Hepatic stellate cell (primary cell): ENCODE measurements around the gene SLAIN2.
"Not testable (repeated sequence)": the region's sequence is repeated elsewhere in the genome, so short reads cannot be mapped to it uniquely, and the experiment has no call there.

Source experiments
- DNase-seq: peaks from one replicate; pipeline ENCODE4 v3.0.0; 2011; ENCODE audit warnings: low spot score

Gene SLAIN2

DNA sequence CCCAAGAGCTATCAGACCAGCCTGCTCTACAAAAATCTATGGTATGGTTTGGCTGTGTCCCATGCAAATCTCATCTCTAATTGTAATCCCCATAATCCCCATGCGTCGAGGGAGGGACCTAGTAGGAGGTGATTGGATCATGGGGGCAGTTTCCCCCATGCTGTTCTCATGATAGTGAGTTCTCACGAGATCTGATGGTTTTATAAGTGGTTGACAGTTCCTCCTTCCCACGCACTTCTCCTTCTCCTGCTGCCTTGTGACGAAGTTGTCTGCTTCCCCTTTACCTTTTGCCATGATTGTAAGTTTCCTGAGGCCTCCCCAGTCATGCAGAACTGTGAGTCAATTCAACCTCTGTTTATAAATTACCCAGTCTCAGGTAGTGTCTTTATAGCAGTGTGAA, 99.6 kb downstream of the SLAIN2 start:
- not testable (repeated sequence) for DNase-seq

DNA sequence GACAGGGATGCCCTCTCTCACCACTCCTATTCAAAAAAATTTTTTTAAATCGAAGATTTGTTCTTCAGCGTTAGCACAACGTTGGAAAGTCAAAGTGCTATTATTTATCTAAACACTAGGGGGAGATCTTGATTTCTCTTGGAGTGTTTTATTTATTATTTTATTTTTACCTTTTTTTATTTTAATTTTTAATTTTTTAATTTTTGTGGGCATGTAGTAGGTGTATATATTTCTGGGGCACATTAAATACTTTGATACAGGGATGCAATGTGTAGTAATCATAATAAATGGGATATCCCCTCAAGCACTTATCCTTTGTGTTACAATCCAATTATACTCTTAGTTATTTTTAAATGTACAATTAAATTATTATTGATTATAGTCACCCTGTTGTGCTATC, 104.4 kb downstream of the SLAIN2 start:
- DNase-seq: no peak

DNA sequence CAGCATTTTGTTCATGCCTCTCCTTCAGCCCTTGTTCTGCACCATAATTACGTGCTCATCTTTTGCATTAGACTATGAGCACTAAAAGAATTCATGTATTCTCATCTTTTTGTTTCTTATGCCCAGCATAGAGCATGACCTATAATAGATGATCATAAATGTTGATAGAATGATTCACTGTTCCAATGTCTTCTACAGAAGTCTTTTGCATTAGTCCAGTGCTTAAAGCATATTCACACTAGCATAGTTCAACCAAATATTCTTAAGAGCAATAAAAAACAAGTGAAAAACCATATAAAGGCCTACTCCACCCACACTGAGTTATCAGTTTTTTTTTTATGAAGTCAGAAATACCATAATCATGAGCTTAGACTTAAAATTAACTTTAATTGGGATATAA, 105.3 kb downstream of the SLAIN2 start:
- no peak for DNase-seq

DNA sequence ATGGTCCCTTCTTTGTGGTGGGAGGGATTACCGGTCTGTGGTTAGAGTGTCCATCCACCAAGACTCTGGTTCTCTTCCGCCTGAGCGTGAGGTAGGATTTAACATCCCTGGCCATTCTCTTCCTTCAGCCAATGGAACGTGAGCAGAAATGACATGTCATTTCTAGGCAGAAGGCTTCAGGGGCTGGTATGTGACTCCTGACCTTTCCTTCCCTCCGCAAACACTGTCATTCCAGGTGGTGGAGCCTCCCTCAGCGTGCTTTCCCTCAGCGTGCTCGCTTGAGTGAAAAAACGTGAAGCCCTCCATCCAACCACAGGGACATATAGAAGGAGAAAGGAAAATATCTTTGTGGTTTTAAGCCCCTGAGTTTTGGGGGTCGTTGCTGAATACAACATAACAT, 107.8 kb downstream of the SLAIN2 start:
- no peak for DNase-seq

DNA sequence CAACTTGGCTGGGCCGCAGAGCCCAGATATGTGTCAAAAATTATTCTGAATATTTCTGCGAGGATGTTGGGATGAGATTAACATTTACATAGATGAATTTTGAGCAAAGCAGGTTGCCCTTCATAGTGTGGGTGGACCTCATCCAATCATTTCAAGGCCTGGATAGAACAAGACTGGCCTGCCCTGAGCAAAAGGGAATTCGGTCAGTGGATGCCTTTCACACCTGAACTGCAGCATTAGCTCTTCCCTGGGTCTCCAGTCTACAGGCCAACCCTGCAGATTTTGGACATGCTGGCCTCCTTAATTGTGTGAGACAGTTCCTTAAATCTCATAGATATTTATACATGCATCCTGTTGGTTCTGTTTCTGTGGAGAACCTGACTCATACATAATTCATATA, 109.4 kb downstream of the SLAIN2 start:
- no peak for DNase-seq

DNA sequence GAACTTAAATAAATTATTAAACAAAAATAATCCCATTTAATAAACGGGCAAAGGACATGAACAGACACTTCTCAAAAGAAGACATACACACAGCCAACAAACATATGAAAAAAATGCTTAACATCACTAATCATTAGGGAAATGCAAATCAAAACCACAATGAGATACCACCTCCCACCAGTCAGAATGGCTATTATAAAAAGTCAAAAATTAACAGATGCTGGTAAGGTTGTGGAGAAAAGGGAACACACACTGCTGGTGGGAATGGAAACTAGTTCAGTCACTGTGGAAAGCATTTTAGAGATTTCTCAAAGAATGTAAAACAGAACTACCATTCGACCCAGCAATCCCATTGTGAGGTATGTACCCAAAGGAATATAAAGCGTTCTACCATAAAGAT, 110.3 kb downstream of the SLAIN2 start:
- DNase-seq: not testable (repeated sequence)

DNA sequence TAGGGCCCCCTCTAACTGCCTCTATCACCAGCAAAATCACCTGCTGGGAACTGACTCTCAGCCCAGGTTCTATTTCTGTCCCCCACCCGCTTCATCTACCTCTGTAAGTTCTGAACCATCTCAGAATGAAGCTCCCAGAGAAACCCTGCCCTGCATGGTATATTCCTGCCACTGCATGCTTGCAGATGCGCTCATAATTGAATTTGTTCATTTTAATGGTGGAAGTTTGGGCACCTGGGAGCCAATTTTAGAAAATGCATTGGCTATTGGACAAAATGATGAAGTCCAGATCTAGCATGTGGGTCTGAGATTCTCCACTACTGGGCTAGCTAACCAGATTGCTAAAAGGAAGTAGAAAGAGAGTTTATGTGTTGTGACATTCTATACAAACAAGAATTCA, 113.3 kb downstream of the SLAIN2 start:
- DNase-seq: no peak

DNA sequence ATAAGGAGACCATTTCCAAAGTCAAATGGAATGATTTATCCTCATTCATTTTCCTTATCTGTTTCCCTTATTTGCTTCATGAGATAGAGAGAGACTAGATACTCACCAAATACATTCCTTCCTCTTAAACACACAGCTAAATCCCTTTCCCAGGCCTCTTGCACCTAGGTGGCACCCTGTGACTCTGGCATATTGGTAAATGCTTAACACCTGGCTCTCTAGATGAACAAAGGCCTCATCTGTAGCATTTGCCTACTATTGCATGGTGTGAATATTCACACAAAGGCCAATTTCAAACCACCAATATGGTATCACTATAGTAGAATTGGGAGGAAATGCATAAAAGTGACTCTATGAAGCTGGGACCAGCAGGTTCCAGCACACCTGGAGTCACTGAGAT, 119.7 kb downstream of the SLAIN2 start:
- DNase-seq: no peak

DNA sequence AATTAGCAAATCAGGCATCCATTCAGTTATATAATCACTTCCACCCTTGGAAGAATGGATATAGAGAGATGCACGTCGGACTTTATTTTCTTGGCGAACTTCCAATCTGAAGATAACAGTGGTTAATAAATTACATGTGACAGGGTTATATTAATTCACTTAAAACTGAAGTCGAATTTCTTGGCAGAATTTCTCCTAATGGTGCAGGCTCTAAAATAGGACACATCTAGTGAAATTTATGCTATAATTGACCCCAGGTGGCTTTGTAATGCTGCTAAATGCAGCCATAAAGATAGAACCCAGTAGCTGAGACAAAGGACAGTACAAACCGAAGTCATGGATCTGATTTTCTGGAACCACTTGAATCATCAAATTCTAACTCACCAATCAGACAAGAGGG, 121.0 kb downstream of the SLAIN2 start:
- no peak for DNase-seq

DNA sequence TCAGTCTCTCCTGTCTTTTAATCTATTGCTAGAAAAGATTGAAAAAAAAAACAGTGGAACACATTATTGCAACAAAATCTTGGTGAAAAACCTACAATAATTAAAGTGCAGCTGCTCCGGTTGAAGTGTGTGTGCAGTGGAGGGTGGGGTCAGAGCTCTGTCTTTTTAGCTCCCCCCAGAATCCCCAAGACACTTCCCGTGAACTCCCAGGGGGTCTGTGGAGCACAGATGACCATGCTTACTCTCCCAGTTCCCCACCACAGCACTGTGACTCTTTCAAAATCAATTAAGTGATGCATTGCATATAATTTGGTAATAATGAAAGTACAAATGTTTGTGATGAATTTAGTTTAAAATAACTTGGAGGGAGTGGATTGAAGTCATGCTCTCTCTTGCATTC, 126.1 kb downstream of the SLAIN2 start:
- DNase-seq: no peak

DNA sequence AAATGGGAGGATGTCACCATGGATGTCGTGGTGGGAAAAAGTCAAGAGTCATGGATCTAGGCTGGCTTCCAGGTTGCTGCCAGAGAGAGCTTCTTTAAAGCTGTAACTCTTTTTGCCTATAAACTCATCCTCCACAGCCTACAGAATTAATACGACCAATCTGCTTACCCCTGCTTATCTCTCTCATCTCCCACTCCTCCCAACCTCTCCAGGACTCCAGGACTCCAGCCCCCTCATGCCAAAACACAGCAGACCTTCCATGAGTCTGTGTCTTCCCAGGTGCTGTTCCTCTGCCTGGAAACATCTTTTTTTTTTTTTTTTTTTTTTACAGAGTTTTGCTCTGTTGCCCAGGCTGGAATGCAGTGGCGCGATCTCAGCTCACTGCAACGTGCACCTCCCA, 126.6 kb downstream of the SLAIN2 start:
- DNase-seq: no peak

DNA sequence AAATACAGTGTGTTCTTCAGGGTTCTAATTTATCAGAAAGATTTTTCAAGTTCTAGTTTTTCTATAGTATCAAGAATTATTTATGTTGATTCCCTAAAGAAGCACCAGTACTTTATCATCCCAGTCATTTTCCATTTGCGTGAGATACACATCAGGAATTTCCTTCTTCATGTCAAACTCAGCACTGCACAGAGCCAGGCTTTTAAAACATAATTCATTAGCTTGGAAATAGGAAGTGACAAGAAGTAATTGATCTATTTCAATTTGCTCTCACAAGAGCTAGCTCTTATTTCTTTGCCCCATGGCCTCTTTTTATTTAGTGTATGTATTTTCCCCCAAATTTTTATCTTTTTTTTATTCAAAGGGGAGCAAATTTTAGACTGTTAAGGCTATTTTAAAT, 128.8 kb downstream of the SLAIN2 start:
- DNase-seq: no peak

DNA sequence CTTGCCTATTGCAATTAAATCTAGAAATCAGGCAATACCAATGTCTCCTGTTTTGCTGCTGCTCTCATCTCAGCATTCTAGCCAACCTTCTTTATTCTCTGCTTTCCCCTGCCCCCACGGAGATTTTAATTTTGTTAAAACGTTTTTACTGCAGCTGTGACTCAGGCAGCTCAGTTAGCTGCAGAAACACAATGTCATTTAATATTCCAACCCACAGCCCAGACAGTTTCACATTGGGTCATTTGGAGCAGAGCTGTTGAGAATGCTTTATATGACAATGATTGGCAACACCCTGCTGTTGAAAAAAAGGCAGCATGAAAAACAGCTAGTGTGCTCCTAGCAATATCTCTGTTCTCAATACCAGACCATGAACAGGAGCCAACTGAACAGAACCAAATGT, 129.2 kb downstream of the SLAIN2 start:
- no peak for DNase-seq

DNA sequence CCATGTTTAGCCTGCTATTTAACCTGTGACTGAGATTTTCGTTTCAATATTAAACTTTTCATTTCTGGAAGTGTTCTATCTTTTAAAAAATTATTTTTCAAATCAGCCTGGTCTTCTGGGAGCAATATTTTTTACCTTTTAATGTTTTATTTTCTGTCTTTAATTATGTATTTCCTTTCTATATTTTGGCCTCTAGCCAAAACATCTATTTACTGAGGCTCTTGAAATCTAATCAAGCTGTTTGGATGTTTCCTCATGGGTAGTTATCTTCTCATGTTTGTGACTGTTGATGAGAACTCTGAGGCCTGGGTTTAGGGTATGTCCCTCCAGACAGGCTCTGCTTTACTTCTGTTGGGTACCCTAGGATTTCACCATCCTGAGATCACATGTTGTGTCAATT, 131.5 kb downstream of the SLAIN2 start:
- DNase-seq: no peak

DNA sequence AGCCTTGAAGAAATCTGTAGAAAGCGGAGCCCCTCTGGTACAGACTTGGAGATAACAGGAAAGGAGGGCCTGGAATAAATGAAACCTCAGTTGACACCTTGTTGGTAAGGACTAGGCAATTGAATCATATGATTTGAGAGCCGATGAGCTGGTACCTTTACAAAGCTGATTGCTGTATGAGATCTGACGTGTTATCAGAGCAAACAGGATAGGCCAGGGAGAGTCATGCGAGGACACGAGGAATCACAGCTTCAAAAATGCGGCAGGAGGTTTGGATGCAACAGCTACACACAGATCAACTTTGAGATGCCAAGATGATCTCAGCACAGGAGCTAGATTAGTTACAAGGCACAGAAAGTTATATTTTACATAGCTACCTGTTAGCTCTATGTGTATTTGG, 134.4 kb downstream of the SLAIN2 start:
- no peak for DNase-seq
